GM21526 (cell line): ENCODE data around the gene C4orf50.

ENCODE experiments used
- ATAC-seq: cut with Tn5 transposase; IDR thresholded peaks from one replicate; pipeline ENCODE4 v1.9.1; 2021; ENCODE audit warnings: moderate library complexity; ENCODE audit not compliant: unreplicated experiment, low FRiP score

C4orf50 gene

GRCh38 chr4:5897674-5898073, 120.6 kb downstream of the C4orf50 start:
- ATAC-seq, result no peak

GRCh38 chr4:5895287-5895686, 122.9 kb downstream of the C4orf50 start:
- ATAC-seq, result no peak

- no peak for ATAC-seq
Observed at GRCh38 chr4:5894266-5894665, 124.0 kb downstream of the C4orf50 start.

- ATAC-seq, result no peak
Observed at GRCh38 chr4:5893591-5893990, 124.6 kb downstream of the C4orf50 start.

GRCh38 chr4:5893004-5893580, 125.1 kb downstream of the C4orf50 start, which contains the start of gene CRMP1:
Gene CRMP1 (minus strand): TSS chr4:5893086. CDS start chr4:5892969, 117 bp downstream.
- ATAC-seq, result no peak

GRCh38 chr4:5892323-5893003, 125.8 kb downstream of the C4orf50 start:
- no peak for ATAC-seq

GRCh38 chr4:5891563-5892322, 126.5 kb downstream of the C4orf50 start:
- ATAC-seq, result no peak

GRCh38 chr4:5890063-5890727, 128.0 kb downstream of the C4orf50 start:
- no peak for ATAC-seq

- no peak for ATAC-seq
Observed at GRCh38 chr4:5889002-5889696, 129.1 kb downstream of the C4orf50 start.

GRCh38 chr4:5888222-5889001, 129.8 kb downstream of the C4orf50 start:
- ATAC-seq, result no peak

GRCh38 chr4:5887361-5888221, 130.6 kb downstream of the C4orf50 start:
- no peak for ATAC-seq

- no peak for ATAC-seq
Observed at GRCh38 chr4:5887011-5887360, 131.2 kb downstream of the C4orf50 start.

- ATAC-seq, result no peak
Observed at GRCh38 chr4:5885733-5886132, 132.5 kb downstream of the C4orf50 start.

GRCh38 chr4:5884796-5885195, 133.4 kb downstream of the C4orf50 start:
- no peak for ATAC-seq

GRCh38 chr4:5883916-5884315, 134.3 kb downstream of the C4orf50 start:
- no peak for ATAC-seq

- no peak for ATAC-seq
Observed at GRCh38 chr4:5882947-5883346, 135.3 kb downstream of the C4orf50 start.

GRCh38 chr4:5881340-5881739, 136.9 kb downstream of the C4orf50 start:
- ATAC-seq, result no peak

- ATAC-seq, result no peak
Observed at GRCh38 chr4:5878359-5878758, 139.9 kb downstream of the C4orf50 start.

GRCh38 chr4:5877392-5877791, 140.8 kb downstream of the C4orf50 start:
- no peak for ATAC-seq
